COLO668 (cell line): ENCODE data around the gene NPHS1.
"Not testable (repeated sequence)": the region's sequence is repeated elsewhere in the genome, so short reads cannot be mapped to it uniquely, and the experiment has no call there.

Source experiments
- DNase-seq: peaks from one replicate; lab custom pipeline; 2025; ENCODE audit not compliant: unreplicated experiment; lab: John Stamatoyannopoulos, UW

Gene NPHS1

DNA sequence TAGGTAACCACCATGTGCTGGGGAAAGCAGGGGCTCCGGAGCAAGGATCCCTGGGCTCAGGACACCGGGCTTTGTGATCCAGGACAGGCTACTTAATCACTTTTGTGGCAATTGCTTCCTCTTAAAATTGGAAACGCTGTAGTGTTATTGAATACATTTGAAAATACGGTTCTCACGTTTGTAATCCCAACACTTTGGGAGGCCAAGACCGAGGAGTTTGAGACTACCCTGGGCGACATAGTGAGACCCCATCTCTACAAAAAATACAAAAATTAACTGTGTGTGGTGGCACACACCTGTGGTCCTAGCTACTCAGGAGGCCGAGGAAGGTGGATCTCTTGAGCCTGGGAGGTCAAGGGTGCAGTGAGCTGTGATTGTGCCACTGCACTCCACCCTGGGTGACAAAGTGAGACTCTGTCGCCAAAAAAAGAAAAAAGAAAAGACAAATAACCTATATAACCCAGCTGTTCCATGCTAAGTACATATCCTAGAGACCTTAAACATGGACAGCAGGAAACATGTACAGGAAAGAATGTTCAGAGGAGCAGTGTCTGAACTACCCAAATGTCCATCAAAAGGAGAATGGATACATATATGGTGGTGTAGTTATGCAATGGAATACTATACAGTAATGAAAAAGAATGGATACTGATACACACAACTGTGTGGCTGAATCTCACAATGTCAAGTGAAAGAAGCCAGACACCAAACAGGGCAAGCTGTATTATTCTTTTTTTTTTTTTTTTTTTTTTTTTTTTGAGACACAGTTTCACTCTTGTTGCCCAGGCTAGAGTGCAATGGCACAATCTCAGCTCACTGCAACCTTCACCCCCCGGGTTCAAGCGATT is 39.0 kb downstream of the NPHS1 start:
- DNase-seq: no peak

DNA sequence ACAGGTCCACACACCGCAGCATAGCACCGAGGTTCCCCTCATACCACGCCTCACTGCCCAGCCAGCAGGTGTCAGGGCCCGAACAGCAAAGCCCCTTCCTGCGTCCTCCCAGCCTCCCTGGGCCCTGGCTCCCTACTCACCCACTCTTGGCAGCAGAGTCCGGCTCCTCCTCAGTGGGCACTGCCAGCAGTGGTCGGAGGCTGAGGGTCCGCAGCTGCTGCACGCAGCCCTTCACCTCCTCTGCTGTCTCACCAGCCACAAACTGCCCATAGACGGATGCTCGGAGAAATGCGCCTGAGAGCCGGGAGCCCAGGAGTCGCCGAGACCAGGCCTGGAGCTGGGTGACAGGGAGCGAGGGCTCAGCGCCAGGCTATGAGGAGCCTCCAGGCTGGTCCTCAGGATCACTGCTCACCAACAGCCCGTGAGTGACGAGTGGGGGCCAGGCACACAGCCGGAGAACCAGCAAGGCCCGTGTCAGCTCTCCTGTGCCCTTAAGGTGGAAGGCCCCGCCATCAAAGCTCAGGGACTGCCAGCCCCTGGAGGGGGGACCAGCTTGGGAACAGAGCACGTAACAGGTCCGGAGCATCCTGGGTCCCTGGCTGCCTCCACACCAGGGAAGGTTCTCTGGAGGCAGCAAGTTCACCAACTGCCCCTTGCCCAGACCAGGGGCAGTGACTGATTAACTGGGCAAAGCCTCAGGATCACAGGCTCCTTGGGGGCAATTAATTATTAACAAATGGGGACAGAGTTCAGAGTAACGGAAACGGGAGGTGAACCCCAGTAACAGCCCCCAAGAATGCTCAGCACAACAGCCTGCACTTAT is 39.9 kb downstream of the NPHS1 start, which contains the start of gene PRODH2:
PRODH2 (minus strand) TSS at position 626 of the 823 bp plus-strand sequence; CDS start at position 586, 40 bp downstream.
- DNase-seq: peak; percentile 6

DNA sequence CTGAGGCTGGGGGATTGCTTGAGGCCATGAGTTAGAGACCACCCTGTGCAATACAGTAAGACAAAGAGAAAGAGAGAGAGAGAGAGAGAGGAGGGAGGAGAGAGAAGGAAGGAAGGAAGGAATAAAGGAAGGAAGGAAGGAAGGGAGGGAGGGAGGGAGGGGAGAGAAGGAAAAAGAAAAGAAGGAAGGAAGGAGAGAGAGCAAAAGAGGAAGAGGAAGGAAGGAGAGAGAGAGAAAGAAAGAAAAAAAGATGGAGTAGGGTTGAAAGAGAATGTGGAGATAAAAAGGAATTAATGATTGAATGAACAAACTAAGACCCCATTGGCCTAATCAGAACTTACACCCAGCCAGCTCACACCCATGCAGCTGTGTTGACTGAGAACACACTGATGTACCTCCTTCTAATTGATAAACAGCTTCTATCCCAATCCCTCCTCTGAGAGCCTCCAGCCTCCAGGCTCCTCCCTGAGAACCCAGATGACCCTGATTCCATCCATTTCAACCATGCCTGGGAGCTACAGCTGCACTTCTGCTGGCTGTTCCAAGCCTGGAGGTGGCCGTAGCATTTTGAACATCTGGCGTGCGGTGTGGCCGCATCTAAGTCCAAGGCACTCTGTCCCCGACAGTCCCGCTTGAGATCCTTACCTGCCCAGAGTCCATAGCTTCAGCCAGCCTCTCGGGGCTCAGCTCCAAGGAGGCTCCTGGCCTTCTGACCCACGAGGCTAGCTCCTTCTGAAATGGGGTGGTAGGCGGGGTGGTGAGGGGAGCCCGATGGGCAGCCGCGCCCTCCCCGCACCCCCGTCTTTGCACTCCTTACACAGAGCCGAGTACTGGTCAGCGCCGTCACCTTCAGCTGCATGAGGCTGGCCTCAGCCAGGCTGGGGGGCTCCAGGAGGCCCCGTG is 40.7 kb downstream of the NPHS1 start:
- DNase-seq: peak; percentile 10

DNA sequence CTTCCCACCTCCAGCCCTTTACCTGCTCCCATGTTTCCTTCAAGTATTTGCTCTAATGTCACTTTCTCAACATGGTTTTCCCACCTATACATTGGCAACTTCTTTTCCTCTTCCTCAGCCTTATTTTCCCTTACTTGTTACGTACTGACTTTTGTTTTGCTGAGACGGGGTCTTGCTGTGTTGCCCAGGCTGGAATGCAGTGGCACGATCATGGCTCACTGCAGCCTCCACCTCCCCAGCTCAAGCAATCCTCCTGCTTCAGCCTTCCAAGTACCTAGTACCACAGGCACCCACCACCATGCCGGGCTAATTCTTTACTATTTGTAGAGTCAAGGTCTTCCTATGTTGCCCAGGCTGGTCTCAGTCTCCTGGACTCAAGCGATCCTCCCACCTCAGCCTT is 44.7 kb downstream of the NPHS1 start:
- no peak for DNase-seq

DNA sequence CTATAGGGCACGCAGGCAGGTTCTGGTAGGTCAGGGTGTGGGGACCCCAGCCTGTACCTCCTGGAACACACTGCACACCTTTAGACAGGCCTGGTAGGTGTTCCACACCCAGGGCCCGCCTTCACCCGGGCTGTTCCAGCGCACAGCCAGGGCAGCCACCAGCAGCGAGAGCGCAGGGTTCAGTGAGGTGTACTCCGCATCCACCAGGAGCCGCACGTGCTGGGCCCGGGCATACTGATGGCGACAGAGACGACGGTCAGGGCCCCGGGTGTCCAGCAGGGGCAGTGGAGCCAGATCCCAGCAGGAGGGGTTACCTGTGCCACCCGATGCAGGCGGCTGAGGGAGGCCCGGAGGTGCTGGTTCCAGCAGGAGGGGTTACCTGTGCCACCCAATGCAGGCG is 45.7 kb downstream of the NPHS1 start:
- no peak for DNase-seq

DNA sequence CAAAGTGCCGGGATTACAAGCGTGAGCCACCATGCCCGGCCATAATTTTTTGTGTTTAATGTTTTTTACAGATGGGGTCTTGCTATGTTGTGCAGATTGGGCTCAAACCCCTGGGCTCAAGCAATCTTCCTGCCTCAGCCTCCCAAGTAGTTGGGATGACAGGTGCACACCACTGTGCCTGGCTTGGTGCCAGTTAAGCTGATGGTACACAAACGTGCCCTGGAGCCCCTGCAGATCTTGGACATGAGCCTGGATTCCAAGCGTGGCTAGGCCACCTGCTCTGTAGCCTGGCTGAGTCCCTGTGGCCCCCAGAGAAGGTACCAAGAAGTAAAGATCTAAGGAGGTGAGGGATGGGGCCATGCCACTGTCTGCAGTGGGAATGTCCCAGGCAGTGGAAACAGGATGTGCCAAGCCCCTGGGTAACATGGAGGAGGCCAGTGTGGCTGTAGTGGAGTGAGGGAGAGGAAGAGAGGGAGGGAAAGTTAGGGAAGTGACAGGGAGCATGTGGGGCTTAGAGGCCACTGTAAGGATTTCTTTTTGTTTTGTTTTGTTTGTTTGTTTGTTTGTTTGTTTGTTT is 46.7 kb downstream of the NPHS1 start:
- peak; percentile 72 for DNase-seq

DNA sequence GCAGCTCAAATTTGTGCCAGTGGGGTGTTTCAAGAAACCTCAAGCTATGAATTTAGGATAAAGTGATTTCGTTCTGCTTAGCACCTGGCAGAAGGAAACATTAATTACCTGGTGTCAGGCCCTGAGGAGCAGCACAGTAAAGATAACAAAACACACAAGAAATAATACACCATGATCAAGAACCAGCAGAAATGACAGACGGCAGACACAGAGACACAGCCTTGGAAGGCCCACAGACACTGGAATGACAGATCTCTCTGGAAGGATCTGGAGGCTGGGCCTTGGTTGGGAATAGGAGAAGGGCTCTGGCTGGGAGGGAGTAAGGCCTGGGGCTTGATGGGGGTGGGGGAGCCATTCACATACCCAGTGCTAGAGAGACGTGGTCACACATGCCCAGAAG is 50.5 kb downstream of the NPHS1 start:
- DNase-seq: no peak

DNA sequence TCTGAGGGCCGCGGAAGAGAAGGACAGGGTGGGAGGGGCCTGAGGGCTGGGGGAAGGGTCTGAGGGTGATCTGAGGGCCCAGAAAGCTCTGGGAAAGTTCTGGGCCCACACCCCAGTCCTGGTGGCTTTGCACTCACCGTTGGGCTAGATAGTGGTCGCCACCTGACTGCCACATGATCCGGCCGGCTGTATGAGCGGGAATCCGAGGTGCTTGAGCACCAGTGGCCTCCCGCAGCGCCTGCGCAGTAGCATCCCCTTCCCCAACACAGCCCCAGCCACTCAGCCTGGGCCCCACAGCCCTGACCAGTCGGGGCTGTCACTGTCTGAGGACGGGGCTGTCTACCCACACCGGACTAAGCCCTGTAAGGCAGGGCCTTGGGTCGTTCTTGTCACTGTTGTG is 54.6 kb downstream of the NPHS1 start:
- peak; percentile 18 for DNase-seq

DNA sequence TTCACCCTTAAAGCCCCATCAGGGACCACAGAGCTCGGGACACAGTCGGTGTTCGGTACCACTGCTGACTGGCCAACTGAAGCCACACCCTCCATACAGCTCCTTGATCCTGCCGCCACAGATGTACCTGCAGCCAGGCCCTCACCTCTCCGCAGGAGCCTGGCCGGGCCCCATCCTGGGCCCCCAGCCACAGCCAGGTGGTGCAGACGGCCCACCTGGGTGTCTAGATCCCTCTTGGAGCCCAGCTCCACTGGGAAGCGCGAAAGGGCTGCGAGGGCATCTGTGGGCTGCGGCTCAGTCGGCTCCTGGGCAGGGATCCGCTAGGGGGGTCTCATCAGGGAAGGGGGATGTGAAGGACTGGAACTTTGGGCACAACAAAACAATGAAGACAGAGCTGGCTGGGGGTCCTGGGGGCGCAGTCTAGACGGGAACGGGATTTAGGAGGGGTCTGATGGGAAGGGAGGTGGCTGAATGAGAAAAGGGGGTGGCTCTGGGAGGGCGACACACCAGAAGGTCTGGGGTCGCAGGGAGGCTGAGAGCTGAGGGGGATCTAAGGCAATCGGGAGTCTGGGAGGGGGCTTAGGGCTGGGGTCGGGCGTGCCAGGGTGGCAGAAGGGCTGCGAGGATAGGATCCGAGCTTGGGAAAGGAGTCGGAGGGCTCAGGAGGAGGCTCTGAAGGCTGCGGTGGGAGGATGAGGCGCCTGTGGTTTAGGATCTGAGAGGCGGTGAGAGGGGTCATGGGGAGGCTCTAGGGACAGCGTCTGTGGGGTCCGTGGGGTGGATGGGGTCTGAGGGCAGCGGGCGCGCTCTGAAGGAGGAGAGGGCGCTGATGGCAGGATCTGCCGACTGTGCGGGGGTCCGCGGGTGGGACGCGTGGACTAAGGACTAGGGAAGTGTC is 55.4 kb downstream of the NPHS1 start:
- DNase-seq: no peak

DNA sequence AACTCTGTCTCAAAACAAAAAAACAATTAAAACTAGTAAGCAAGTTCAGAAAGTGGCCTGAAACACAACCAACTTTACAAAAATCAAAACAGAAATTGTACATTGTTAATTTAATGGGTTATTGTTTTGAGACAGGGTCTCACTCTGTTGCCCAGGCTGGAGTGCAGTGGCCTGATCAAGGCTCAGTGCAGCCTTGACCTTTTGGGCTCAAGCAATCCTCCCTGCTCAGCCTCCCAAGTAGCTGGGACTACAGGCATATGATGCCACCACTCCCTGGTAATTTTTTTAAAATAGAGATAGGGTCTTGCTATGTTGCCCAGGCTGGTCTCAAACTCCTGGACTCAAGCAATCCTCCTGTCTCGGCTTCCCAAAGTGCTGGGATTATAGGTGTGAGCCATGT is 56.7 kb downstream of the NPHS1 start:
- not testable (repeated sequence) for DNase-seq

DNA sequence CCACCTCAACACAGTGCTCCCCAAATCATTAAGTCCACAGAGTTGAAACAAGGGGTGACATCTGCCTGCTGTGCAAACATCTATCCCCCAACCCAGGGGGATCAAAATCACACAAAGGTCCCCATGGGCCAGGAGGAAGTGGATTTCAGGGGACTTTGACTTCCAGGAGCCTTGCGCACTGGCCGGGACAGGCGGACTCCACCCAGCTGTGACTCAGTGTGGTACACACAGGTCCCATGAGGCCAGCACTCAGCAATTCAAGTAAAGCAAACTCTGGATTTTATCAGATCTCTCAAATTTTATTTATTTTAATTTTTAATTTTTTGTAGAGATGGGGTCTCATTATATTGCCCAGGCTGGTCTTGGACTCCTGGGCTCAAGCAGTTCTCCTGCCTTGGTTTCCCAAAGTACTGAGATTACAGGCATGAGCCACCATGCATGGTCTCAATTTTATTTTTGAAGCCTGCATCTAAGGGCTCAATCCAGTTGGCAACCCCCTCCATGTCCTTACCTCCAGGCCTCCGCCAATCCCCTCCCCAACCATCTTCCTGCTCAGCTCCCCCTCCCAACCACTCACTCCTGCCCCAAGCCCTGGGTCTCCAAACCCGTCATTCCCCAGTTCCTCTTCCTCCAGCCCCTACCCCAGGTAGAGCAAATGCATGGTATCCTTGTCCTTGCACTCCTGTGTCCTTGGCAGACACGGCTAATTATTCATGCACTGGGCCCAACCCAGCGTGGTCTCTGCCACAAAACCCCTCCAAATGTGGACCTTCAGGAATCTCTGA is 58.7 kb downstream of the NPHS1 start:
- DNase-seq: no peak

DNA sequence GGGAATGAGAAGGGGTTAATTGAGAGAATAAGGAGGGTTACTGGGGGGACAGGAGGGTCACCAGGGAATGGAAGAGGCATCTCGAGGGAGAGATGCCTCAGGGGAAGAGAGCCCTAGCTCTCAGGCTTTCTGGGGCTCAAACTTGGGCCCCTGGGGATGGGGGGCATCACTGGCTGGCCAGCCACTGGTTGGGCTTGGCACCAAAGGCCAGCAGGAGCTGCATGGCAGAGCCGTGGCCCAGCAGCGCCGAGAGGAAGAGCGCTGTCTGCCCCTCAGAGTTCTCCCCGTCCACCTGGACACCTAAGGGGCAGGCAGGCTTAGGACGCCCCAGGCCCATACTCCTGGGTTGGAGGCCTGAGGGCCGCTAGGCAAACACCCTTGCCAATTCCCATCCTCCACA is 59.4 kb downstream of the NPHS1 start:
- no peak for DNase-seq

DNA sequence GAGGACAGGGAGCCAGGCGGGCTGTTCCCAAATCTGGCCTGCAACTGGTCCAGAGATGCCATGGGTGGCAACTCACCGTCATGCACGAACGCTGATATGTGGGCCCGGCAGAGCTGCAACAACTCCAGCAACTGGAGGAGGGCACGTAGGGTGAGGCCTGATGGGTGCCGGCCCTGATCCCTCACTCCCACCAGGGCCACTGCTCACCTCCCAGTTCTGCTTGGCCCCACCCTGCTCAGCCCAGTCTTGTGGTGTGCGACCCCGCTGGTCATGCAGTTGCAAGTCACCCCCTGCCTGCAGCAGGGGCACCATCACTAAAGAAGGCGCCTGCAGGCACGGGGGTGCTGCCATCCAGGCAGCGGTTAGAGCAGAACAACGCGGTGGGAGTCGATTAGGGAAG is 60.0 kb downstream of the NPHS1 start:
- DNase-seq: no peak

DNA sequence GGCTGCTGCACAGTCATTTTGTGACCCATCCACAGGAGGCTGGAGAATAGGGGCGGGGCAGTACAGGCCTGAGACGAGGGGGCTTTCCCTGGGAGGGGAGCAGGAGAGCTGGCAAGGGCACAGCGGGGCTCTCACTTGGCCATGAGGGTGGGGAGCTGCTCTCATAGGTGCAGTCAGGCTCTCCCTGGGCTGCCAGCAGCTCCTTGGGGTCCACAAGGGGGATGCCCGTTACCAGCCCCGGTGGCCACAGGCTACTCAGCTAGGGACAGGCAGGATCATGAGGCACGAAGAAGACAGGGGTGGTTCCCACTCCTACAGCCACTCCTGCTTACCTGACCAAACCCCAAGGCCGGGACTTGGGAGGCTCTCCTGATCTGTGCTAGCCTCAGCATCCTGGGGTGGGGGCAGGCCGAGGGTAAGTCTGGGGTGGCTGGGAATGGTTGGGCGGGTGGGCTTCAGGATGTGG is 60.5 kb downstream of the NPHS1 start:
- DNase-seq: no peak

DNA sequence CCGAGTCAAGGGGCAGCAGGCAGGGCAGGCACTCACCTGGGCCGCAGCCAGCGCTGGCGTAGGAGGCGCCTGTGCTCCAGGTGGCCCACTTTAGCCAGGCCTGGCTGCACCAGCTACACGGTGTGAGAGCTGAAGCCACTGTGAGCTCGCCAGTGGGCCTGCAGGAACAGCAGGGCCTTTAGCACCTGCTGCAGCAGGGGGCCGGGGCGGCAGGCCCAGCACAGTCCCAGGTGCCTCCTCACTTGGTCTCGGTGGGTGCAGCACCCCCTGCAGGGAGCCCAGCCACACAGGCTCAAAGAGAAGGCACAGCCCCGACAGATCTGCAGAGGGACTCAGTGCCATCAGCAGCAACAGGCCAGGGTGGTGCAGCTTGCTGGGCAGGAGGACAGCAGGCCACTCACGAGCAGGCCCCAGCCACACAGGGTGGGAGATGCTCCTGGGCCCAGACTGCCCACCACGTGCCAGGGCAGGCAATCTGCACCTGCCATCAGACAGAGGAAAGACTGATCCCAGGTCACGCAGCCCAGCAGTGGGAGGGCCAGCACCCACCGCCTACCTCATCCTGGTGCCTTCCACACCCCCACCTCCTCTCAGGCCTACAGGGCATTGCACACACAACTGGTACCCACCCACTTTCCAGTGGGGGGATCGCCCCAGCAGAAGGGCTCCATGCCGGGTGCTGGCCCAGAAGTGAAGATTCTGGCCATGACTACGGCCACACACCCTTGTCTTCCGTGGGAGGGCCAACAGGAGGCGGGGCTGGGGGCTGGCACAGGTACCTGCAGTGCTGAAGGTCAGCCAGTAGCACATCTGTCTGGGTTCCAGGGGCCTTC is 61.1 kb downstream of the NPHS1 start:
- DNase-seq: peak; percentile 71

DNA sequence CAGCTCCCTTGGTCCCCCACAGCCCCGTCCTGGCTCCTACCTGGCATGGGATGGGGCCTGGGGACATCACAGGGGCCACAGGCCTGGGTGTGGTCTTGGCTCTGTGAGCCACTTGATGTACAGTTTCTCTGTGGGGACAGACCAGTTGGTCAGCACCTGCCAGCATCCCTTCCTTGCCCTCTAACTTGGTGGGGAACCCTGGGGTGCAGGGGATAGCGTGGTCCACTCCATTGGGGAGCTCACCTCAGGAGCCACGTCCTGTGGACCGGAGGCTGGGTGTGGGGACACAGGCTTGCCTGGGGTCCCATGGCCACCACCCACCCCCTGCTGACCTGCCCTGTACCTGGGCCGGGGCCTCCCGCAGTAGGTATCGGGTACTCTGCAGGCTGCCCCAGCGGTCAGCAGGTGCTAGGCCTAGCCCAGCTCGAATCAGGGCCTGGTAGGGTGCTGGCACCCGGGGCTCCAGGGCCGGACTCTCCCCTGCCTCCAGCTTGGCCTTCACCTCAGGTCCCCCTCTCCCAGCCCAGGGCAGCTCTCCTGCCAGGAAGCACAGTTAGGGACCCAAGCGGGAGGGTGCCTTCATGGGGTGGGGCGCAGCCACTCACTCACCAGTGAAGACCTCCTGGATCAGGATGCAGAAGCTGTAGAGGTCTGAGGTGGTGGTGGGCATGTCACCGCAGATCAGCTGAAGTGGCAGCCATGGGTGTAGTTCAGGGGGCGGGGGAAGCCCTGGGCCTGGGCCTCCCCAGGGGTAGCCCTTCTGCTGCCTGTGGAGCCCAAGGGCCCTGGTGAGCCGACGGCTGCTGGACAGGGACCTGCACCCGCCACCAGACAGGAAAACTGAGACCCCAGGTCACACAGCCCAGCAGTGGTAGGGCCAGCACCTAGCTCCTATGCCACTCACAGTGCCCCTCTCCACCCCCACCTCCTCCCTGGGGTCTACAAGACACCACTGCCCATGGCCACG is 62.0 kb downstream of the NPHS1 start:
- DNase-seq: no peak
